GM12873 (cell line): ENCODE data around the gene ZMPSTE24.

Experiments
- CTCF ChIP-seq: IDR thresholded peaks from 2 replicates; pipeline ENCODE4 v1.5.1; 2012; ENCODE audit warnings: low read depth, mild to moderate bottlenecking, moderate library complexity, low read length, control low read depth; ENCODE audit not compliant: insufficient read depth; ENCODE audit errors: missing control alignments

Gene ZMPSTE24

GRCh38 chr1:40248412-40248811 lies 9.6 kb upstream of the ZMPSTE24 start:
- no peak for TF ChIP-seq CTCF

- no peak for TF ChIP-seq CTCF
These were observed 6.6 kb upstream of the ZMPSTE24 start for GRCh38 chr1:40251456-40251855.

- TF ChIP-seq CTCF: no peak
These were observed 5.4 kb upstream of the ZMPSTE24 start for GRCh38 chr1:40252601-40253000.

GRCh38 chr1:40255231-40255630 lies 2.8 kb upstream of the ZMPSTE24 start:
- TF ChIP-seq CTCF: no peak

GRCh38 chr1:40256401-40257084 lies 1.5 kb upstream of the ZMPSTE24 start:
- no peak for TF ChIP-seq CTCF

GRCh38 chr1:40257313-40257687 lies 736 bp upstream of the ZMPSTE24 start:
- TF ChIP-seq CTCF: no peak

- TF ChIP-seq CTCF: no peak
These were observed 371 bp downstream of the ZMPSTE24 start for GRCh38 chr1:40258445-40258769.
